ENCODE measurements around the gene HAX1.
"Not testable (repeated sequence)": the region's sequence is repeated elsewhere in the genome, so short reads cannot be mapped to it uniquely, and the experiment has no call there.

Gene HAX1

DNA sequence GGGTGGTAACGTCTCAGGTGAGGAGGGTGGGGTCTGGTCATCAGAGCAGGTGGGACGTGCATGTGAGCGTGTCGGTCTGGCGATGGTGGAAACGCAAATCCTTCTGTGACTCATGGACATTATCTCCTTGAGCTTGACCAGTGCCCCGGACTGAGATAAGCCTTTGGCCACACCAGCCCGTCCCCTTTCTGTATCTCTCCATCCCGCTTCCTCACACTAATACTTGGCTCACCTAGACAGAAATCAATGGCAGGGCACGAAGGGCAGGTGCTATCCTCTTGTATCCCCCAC is 40.6 kb downstream of the HAX1 start:
- TF ChIP-seq, protein P1, sequence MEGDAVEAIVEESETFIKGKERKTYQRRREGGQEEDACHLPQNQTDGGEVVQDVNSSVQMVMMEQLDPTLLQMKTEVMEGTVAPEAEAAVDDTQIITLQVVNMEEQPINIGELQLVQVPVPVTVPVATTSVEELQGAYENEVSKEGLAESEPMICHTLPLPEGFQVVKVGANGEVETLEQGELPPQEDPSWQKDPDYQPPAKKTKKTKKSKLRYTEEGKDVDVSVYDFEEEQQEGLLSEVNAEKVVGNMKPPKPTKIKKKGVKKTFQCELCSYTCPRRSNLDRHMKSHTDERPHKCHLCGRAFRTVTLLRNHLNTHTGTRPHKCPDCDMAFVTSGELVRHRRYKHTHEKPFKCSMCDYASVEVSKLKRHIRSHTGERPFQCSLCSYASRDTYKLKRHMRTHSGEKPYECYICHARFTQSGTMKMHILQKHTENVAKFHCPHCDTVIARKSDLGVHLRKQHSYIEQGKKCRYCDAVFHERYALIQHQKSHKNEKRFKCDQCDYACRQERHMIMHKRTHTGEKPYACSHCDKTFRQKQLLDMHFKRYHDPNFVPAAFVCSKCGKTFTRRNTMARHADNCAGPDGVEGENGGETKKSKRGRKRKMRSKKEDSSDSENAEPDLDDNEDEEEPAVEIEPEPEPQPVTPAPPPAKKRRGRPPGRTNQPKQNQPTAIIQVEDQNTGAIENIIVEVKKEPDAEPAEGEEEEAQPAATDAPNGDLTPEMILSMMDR (IDR thresholded peaks at IDR 0.05), result no peak
- no peak overlapping the region for H3K4me3 ChIP-seq (ENCODE audit: low read depth, low read length)
- no peaks in the 10 kb centered on the region for H3K36me3 ChIP-seq (ENCODE audit: control insufficient read depth, insufficient read depth, low read length)
- H3K9ac ChIP-seq, result no peak overlapping the region
- H3K27ac ChIP-seq, result no peak overlapping the region
- no peaks in the 10 kb centered on the region for H3K4me1 ChIP-seq
- H3K4me2 ChIP-seq (ENCODE audit: low read length), result no peak overlapping the region
- H3K9me3 ChIP-seq (ENCODE audit: control insufficient read depth, low read length), result no peaks in the 10 kb centered on the region
- no peaks in the 10 kb centered on the region for H3K79me2 ChIP-seq
- H3K27me3 ChIP-seq (ENCODE audit: control insufficient read depth, insufficient read depth, low read length), result no peaks in the 10 kb centered on the region
- no peak overlapping the region for H2AFZ ChIP-seq

DNA sequence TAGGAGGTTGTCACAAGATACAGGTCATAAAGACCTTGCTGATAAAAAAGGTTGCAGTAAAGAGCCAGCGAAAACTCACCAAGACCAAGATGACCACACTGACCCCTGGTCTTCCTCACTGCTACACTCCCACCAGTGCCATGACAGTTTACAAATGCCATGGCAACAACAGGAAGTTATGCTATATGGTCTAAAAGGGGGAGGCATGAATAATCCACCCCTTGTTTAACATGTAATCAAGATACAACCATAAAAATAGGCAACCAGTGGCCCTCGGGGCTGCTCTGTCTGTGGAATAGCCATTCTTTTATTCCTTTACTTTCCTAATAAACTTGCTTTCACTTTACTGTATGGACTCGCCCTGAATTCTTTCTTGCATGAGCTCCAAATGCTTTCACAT is 41.8 kb downstream of the HAX1 start:
- H3K4me3 ChIP-seq (ENCODE audit: low read depth, low read length); H3K27me3 ChIP-seq (ENCODE audit: control insufficient read depth, insufficient read depth, low read length); H3K9me3 ChIP-seq (ENCODE audit: control insufficient read depth, low read length); H2AFZ ChIP-seq; H3K4me1 ChIP-seq; H3K4me2 ChIP-seq (ENCODE audit: low read length); H3K9ac ChIP-seq; H3K36me3 ChIP-seq (ENCODE audit: control insufficient read depth, insufficient read depth, low read length); H3K79me2 ChIP-seq; H3K27ac ChIP-seq: not testable (repeated sequence)

- H3K27ac ChIP-seq, result no peak overlapping the region
- H3K4me2 ChIP-seq (ENCODE audit: low read length), result no peak overlapping the region
- no peaks in the 10 kb centered on the region for H3K4me1 ChIP-seq
- TF ChIP-seq, protein P1 (IDR thresholded peaks at IDR 0.05), result no peak
- H3K4me3 ChIP-seq (ENCODE audit: low read depth, low read length), result no peak overlapping the region
- no peaks in the 10 kb centered on the region for H3K27me3 ChIP-seq (ENCODE audit: control insufficient read depth, insufficient read depth, low read length)
- no peak overlapping the region for H3K9ac ChIP-seq
- no peaks in the 10 kb centered on the region for H3K36me3 ChIP-seq (ENCODE audit: control insufficient read depth, insufficient read depth, low read length)
- H3K9me3 ChIP-seq (ENCODE audit: control insufficient read depth, low read length), result no peaks in the 10 kb centered on the region
- H2AFZ ChIP-seq, result no peak overlapping the region
- H3K79me2 ChIP-seq, result no peaks in the 10 kb centered on the region
Measured at GRCh38 chr1:154316704-154317103, 44.3 kb downstream of the HAX1 start.

- no peak overlapping the region for H3K27ac ChIP-seq
- H3K9ac ChIP-seq, result no peak overlapping the region
- no peak overlapping the region for H2AFZ ChIP-seq
- no peaks in the 10 kb centered on the region for H3K4me1 ChIP-seq
- H3K4me3 ChIP-seq (ENCODE audit: low read depth, low read length), result no peak overlapping the region
- H3K79me2 ChIP-seq, result no peaks in the 10 kb centered on the region
- H3K4me2 ChIP-seq (ENCODE audit: low read length), result no peak overlapping the region
- no peaks in the 10 kb centered on the region for H3K27me3 ChIP-seq (ENCODE audit: control insufficient read depth, insufficient read depth, low read length)
- TF ChIP-seq, protein P1 (IDR thresholded peaks at IDR 0.05), result no peak
- no peaks in the 10 kb centered on the region for H3K36me3 ChIP-seq (ENCODE audit: control insufficient read depth, insufficient read depth, low read length)
- no peaks in the 10 kb centered on the region for H3K9me3 ChIP-seq (ENCODE audit: control insufficient read depth, low read length)
Measured at GRCh38 chr1:154318386-154318785, 46.0 kb downstream of the HAX1 start.

DNA sequence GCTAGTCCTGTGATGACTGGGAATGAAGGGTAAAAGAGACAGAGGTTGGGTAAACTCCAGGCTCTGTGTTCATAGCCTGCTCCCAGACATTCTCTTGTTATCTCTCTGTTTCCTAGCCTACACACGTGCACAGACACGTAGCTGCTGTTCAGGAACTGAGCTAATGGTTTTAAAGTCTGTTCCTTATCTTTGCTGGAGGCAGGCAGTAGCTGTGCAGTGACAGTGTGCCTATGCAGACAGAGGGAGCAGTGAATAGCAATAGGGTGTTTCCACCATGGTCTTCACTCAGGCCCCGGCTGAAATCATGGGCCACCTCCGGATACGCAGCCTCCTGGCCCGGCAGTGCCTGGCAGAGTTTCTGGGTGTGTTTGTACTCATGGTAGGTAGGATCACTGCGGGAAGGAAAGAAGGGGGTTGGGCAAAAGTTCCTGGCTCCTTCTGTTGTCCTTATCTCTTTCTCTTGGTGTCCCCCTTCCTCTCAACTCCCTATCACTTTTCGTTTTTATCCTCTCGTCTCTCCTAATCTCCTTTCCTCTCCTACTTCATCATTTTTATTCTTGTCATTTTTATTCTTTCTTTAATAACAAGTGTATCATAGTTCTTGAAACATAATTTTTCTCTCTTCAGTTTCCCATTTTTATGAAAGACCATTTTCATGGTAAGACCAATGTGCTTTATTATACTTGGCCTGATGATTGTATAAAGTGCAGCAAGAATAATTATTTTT is 48.6 kb downstream of the HAX1 start, which contains the start of gene AQP10:
Gene AQP10, plus strand, starts transcription at position 212 of the 727 bp plus-strand sequence. Its CDS starts 63 bp downstream, at position 275.
- H3K27me3 ChIP-seq (ENCODE audit: control insufficient read depth, insufficient read depth, low read length), result no peaks in the 10 kb centered on the region
- H3K4me3 ChIP-seq (ENCODE audit: low read depth, low read length), result no peak within 1 kb of the TSS
- no peaks in the 10 kb centered on the region for H3K9me3 ChIP-seq (ENCODE audit: control insufficient read depth, low read length)
- H3K4me1 ChIP-seq, result no peaks in the 10 kb centered on the region
- no peak within 1 kb of the TSS for H3K4me2 ChIP-seq (ENCODE audit: low read length)
- H3K27ac ChIP-seq, result no peak within 1 kb of the TSS
- TF ChIP-seq, protein P1 (IDR thresholded peaks at IDR 0.05), result no peak
- no peak within 1 kb of the TSS for H3K9ac ChIP-seq
- no peaks in the 10 kb centered on the region for H3K79me2 ChIP-seq
- no peaks in the 10 kb centered on the region for H3K36me3 ChIP-seq (ENCODE audit: control insufficient read depth, insufficient read depth, low read length)
- no peak within 1 kb of the TSS for H2AFZ ChIP-seq

DNA sequence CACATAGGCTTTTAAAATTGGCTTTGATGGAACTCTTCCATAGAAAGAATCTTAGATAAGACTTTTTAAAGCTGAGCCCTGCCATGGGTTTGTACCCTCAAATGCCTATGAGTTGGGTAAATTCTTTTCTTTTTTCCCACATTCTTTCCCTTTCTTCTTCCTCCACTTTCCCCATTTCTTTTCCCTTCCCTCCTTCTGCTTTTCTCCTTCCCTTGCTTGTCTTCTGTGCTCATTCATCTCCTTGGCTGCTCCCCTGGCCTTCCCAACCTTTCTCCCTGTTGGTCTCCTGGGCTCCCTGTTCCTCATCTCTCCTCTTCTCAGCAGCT is 49.1 kb downstream of the HAX1 start:
- H3K4me1 ChIP-seq; H3K4me3 ChIP-seq (ENCODE audit: low read depth, low read length); H3K9ac ChIP-seq; H3K9me3 ChIP-seq (ENCODE audit: control insufficient read depth, low read length); H3K27ac ChIP-seq; H3K36me3 ChIP-seq (ENCODE audit: control insufficient read depth, insufficient read depth, low read length); H2AFZ ChIP-seq; H3K4me2 ChIP-seq (ENCODE audit: low read length); H3K79me2 ChIP-seq; H3K27me3 ChIP-seq (ENCODE audit: control insufficient read depth, insufficient read depth, low read length): not testable (repeated sequence)

Data from parathyroid adenoma (tissue), 2 donors.